Fibroblast of lung (primary cell): ENCODE results near the gene DENND1A.

Experiments
- CTCF ChIP-seq, 2 donors: IDR thresholded peaks in 1 of 2; conservative IDR thresholded peaks in 1 of 2; 1 replicate in 1 of 2; 2 replicates in 1 of 2; pipeline ENCODE4 v1.5.1; 2011 to 2012; ENCODE audit warnings: low read length in 2 of 2, control low read depth in 1 of 2, inconsistent platforms in 1 of 2, low read depth in 1 of 2, mild to moderate bottlenecking in 1 of 2
- EZH2 ChIP-seq: IDR thresholded peaks from 2 replicates; pipeline ENCODE4 v1.5.1; 2012; ENCODE audit warnings: low read length, control low read depth, mild to moderate bottlenecking; ENCODE audit errors: missing control alignments

DNA sequence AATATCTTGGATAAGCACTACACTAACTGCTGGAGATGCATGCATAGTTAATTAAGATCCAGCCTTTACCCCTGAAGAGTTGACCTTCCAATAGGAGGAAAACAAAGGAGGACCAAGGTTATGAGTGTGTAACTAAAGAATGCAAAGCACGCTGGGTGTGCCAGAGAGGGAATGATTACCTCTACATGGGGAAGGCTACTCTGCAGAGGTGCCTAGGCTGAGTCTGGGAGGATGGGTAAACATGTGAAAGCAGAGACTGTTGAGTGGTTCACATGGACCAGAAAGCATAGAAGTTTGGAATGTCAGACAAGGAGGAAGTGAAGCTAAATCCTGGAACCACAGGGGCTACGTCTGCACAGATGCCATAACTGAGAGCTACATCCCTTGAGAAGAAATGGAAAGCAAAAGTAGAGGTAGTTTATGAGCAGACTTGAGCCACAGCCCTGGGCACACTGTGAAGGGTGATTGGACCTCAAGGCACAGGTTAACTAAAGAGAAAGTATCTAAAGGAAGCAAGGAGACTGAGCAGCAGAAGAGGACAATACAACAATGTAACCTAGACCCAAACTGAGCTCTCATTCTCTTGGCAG lies 176.2 kb downstream of the DENND1A start:
- no peak for TF ChIP-seq CTCF (conservative IDR thresholded peaks at IDR 0.05 in 1 of 2, IDR thresholded peaks at IDR 0.05 in 1 of 2; ENCODE audit: low read depth in 1 of 2, low read length in 2 of 2)
- TF ChIP-seq EZH2: no peak
